Mucosa of descending colon (tissue), 3 donors: ENCODE results near the gene SDF4. TPM values are rescaled to one million over a fixed set of nuclear protein-coding genes. Genes with fewer than 3 reads are reported as not detected.
"Not testable (repeated sequence)": the region's sequence is repeated elsewhere in the genome, so short reads cannot be mapped to it uniquely, and the experiment has no call there.

Experiments used
- ATAC-seq: fragments of 200-7000 bp; cut with Tn5 transposase; one replicate; pipeline ENCODE4 v1.9.1; 2020; ENCODE audit warnings: mild to moderate bottlenecking, moderate library complexity
- DNase-seq, 3 donors: peaks; one replicate each; pipeline ENCODE4 v3.0.0-alpha.2; 2020
- H3K36me3 ChIP-seq: fragments of 200-600 bp; one replicate; pipeline ENCODE4 v1.8.0; 2021; ENCODE audit warnings: low read depth, mild to moderate bottlenecking
- H3K4me1 ChIP-seq: fragments of 200-600 bp; one replicate; pipeline ENCODE4 v1.8.0; 2021; ENCODE audit warnings: low read depth, mild to moderate bottlenecking
- H3K4me3 ChIP-seq: fragments of 200-600 bp; one replicate; pipeline ENCODE4 v1.8.0; 2021; ENCODE audit warnings: mild to moderate bottlenecking
- H3K9me3 ChIP-seq: fragments of 200-600 bp; one replicate; pipeline ENCODE4 v1.8.0; 2021; ENCODE audit warnings: mild to moderate bottlenecking
- intact Hi-C, 2 donors: fragments of 100-400 bp; cut with DNase I in 1 of 2; cut with micrococcal nuclease in 1 of 2; formaldehyde crosslinking; loops; one replicate each; pipeline versions ENCODE4 v1.11.0 to v1.11.1; 2022; cut with DNase I, micrococcal nuclease
- total RNA-seq, 3 donors: library from RNA; stranded (reverse); fragmentation: NEBNext Ultra II Directional in 2 of 3; extraction: Animal tissue kit (Norgen Biotek cat#: 25700) in 2 of 3; gene quantifications; one replicate each; pipeline versions ENCODE4 v1.2.1 to v1.2.4, GENCODE V29; 2021 to 2023
- TF ChIP-seq, protein P1 (sequence below): fragments of 200-600 bp; IDR thresholded peaks from one replicate; pipeline ENCODE4 v1.8.0; 2022; ENCODE audit warnings: antibody characterized with exemption, mild to moderate bottlenecking
- donor health status: DM: no; HTN: no; CAD: no; lungs with moderate emphysema.
- donor health status: DM: no; HTN: no; CAD: no.
- donor health status: DM: no; HTN: yes; CAD: no.

The SDF4 gene
- total RNA-seq, 3 donors from 2014 or later: 169 to 257 (median 226) TPM

DNA sequence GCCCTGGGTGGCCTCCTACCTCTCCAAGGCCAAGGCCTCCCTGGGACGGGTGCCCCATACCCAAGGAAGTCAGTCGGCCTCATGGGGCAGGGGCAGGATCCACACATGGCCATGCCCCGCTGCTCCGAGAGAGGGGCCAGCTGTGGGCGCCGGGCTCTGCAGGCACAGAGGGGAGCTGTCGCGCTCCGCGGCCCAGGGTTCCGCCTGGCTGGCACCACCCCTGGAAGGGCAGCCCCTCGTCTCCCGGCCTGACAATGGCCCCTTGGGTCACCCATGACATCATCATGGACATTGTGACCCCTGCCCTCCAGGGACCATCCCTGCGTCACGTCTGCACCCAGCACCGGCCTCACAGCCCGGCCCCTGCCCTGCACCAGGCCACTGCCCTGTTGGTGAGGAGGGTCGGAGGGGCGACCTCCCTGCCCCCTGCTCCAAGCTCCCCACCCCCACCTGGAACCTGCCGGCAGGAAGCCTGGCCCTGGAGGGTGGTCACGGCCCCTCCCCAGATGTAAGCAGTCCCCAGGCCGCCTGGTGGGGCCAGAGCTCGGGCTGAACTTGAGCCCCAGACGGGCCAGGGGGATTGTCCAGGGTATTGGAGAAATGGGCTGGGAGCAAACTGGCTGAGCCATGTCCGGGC is 52.3 kb downstream of the SDF4 start:
- Histone ChIP-seq H3K9me3 (no peaks in the 10 kb centered on the region), H3K4me1 (no peaks in the 10 kb centered on the region), H3K4me3 (no peak overlapping the region), H3K36me3 (no peaks in the 10 kb centered on the region)
- TF ChIP-seq, protein P1, sequence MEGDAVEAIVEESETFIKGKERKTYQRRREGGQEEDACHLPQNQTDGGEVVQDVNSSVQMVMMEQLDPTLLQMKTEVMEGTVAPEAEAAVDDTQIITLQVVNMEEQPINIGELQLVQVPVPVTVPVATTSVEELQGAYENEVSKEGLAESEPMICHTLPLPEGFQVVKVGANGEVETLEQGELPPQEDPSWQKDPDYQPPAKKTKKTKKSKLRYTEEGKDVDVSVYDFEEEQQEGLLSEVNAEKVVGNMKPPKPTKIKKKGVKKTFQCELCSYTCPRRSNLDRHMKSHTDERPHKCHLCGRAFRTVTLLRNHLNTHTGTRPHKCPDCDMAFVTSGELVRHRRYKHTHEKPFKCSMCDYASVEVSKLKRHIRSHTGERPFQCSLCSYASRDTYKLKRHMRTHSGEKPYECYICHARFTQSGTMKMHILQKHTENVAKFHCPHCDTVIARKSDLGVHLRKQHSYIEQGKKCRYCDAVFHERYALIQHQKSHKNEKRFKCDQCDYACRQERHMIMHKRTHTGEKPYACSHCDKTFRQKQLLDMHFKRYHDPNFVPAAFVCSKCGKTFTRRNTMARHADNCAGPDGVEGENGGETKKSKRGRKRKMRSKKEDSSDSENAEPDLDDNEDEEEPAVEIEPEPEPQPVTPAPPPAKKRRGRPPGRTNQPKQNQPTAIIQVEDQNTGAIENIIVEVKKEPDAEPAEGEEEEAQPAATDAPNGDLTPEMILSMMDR: no peak
- ATAC-seq (no peak), DNase-seq (peak in 2 of 3 donors; percentile 22 to 40)
- intact Hi-C loops: no loop called here

DNA sequence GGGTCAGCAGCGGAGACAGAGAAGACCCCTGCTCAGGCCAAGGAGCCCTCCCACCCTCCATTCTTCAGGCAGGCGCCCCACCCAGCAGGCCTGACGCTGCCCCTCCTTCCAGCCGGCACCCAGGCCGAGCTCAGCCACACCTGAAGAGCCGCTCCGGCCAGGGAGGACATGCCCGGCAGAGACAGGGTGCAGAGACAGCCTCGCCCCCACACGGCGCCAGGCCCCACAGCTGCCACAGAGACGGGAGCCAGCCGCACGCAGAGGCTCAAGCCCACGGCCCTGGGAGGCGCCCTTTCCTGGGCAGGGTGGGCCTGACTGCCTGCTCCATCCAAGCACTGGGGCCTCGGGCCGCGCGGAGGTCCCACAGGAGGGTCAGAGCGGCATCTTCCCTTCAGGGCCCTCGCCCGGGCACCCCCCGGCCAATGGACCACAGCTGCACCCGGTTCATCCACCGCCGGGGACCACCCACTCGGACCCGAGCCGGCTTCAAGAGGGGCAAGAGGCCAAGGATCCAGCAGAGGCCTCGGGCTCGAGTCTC is 52.9 kb downstream of the SDF4 start:
- ATAC-seq (no peak), DNase-seq (peak in 2 of 3 donors; percentile 19 to 44)
- no peaks in the 10 kb centered on the region for H3K4me1 ChIP-seq
- intact Hi-C loops: no loop called here
- no peaks in the 10 kb centered on the region for H3K9me3 ChIP-seq
- TF ChIP-seq, protein P1: no peak
- no peak overlapping the region for H3K4me3 ChIP-seq
- H3K36me3 ChIP-seq: no peaks in the 10 kb centered on the region

DNA sequence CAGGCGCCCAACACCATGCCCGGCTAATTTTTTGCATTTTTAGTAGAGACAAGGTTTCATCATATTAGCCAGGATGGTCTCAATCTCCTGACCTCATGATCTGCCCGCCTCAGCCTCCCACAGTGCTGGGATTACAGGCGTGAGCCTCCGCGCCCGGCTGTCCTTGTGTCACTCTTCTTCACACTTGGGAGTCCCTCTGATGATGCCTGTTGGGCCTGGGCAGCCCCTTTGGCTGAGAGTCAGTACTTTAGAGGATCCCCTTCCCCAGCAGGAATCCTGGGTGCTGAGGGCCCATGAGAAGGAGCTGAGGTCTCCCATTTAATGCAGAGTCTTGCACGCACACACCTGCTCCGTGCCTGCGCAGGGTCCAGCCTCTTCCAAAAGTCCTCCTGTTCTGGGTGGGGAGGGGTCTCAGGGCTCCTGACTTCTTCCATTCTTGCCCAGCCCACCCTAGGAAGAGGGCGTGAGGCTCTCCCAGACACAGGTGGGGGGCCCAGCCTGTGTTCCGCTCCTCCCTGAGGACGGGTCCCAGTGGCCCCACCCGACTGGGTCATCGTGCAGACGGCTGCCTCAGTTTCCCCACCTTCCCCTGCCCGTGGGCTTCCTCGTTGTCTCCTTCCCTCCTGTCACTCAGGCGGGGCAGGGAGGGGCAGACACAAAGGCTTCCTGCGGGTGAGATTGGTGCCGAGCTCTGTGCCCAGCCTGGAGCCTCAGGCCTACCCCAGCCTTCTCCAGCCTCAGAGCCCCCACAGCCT is 54.2 kb downstream of the SDF4 start:
- Histone ChIP-seq H3K36me3 (no peaks in the 10 kb centered on the region), H3K4me3 (no peak overlapping the region), H3K4me1 (no peaks in the 10 kb centered on the region), H3K9me3 (no peaks in the 10 kb centered on the region)
- DNase-seq (peak in 2 of 3 donors; percentile 16 to 41), ATAC-seq (no peak)
- TF ChIP-seq, protein P1: no peak
- intact Hi-C loops: no loop called here

DNA sequence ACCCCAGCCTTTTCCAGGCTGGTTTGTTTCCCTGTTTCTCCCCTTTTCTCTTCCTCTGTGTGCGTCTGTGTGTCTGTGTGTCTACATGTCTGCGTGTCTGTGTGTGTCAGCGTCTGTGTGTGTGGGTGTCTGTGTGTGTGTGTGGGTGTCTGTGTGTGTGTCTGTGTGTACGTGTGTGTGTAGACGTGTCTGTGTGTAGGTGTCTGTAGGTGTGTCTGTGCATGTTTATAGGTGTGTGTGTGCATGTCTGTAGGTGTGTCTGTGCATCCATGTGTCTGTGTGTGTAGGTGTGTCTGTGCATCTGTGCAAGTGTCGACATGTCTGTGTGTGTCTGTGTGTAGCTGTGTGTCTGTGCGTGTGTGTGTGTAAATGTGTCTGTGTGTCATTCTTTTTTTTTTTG is 54.9 kb downstream of the SDF4 start:
- DNase-seq: peak in 1 of 3 donors; percentile 2
- Histone ChIP-seq H3K4me3 (no peak overlapping the region), H3K4me1 (no peaks in the 10 kb centered on the region), H3K36me3 (no peaks in the 10 kb centered on the region), H3K9me3 (no peaks in the 10 kb centered on the region)
- TF ChIP-seq, protein P1: no peak
- ATAC-seq: no peak
- intact Hi-C loops: no loop called here

DNA sequence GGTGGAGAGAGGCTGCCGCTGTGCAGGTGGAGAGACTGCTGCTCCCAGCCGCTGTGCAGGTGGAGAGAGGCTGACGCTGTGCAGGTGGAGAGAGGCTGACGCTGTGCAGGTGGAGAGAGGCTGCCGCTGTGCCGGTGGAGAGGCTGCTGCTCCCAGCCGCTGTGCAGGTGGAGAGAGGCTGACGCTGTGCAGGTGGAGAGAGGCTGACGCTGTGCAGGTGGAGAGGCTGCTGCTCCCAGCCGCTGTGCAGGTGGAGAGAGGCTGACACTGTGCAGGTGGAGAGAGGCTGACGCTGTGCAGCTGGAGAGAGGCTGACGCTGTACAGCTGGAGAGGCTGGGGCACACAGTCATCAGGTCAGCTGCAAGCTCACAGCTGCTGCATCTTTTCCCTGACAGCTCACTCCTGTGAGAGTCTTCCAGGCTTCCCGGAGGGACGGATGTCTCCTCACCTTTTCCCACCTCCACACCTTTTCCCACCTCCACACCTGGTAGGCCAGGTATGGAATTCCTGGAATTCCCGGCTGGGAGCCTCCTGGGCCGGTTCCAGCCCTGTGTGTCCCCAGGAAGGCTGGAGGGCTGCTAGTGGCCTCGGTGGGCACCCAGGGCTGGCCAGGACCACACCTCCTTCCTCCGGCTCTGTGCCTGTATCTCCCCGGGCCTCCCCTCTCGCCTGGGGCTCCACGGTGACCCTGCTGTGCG is 55.6 kb downstream of the SDF4 start:
- intact Hi-C loops, H3K36me3 ChIP-seq, ATAC-seq, H3K9me3 ChIP-seq, H3K4me3 ChIP-seq, H3K4me1 ChIP-seq: not testable (repeated sequence)
- DNase-seq: peak in 2 of 3 donors; percentile 26 to 34
